ENCODE data around the gene SNF8. TPM values are rescaled to one million over a fixed set of nuclear protein-coding genes. Genes with fewer than 3 reads are reported as not detected.
A peak's percentile ranks its signal among the peaks of the same experiment; 100 is the strongest.

The SNF8 gene
- total and polyA plus RNA-seq, 9 of the 15 experiments (the other 6 are each of a cell fraction or from before 2014, with no cell fraction given), result 6.9 to 149 (median 117) TPM

- peak; percentile 75 for TF ChIP-seq HMGN3 (IDR thresholded peaks at IDR 0.05; ENCODE audit: borderline replicate concordance, extremely low read depth, insufficient read length, low read depth, low read length)
- peak; percentile 90 for TF ChIP-seq RNF2 (IDR thresholded peaks at IDR 0.05)
- TF ChIP-seq E2F5 (CRISPR knock-in tag; IDR thresholded peaks at IDR 0.05), result peak; percentile 72; the same call in 1 of the 2 replicates
- TF ChIP-seq LCOR (CRISPR knock-in tag; IDR thresholded peaks at IDR 0.05), result 0 out of 2 replicates have a peak, but pooled peaks have one; percentile 60
- peak; percentile 73 for TF ChIP-seq POLR2H (tag; IDR thresholded peaks at IDR 0.05; ENCODE audit: low read depth)
- TF ChIP-seq RBFOX2 (IDR thresholded peaks at IDR 0.05; ENCODE audit: low read depth, low read length), result peak; percentile 98
- no peak; the same call in 1 of the 2 replicates for TF ChIP-seq ZKSCAN8 (CRISPR knock-in tag; IDR thresholded peaks at IDR 0.05)
- peak; percentile 82 for TF ChIP-seq CXXC5 (CRISPR knock-in tag; IDR thresholded peaks at IDR 0.05)
- TF ChIP-seq PCBP2 (IDR thresholded peaks at IDR 0.05; ENCODE audit: low read depth, low read length, poor library complexity, severe bottlenecking), result no peak
- peak; percentile 81; the same call in 1 of the 2 replicates for TF ChIP-seq STAT6 (CRISPR knock-in tag; IDR thresholded peaks at IDR 0.05)
- TF ChIP-seq SFPQ (IDR thresholded peaks at IDR 0.05; ENCODE audit: low read depth, low read length), result no peak
- peak; percentile 95 for TF ChIP-seq ZBTB12 (CRISPR knock-in tag; IDR thresholded peaks at IDR 0.05)
- TF ChIP-seq ZNF12 (CRISPR knock-in tag; IDR thresholded peaks at IDR 0.05), result peak; percentile 86; the same call in 1 of the 2 replicates
- 0 out of 2 replicates have a peak, but pooled peaks have one; percentile 35 for TF ChIP-seq MITF (IDR thresholded peaks at IDR 0.05)
- no peak for TF ChIP-seq ZHX1 (conservative IDR thresholded peaks at IDR 0.05; ENCODE audit: low read length)
Observed at GRCh38 chr17:48944515-48945260, at the start of gene SNF8 (continued).
